Mesenteric fat pad (tissue), 1 donor: Measurements from ENCODE around the gene NCOA4. TPM values are rescaled to one million over a fixed set of nuclear protein-coding genes. Genes with fewer than 3 reads are reported as not detected.
"Not testable (repeated sequence)": the region's sequence is repeated elsewhere in the genome, so short reads cannot be mapped to it uniquely, and the experiment has no call there.

Experiments used
- DNase-seq: peaks from one replicate; pipeline ENCODE4 v3.0.0-alpha.2; 2020; ENCODE audit warnings: low spot score
- total RNA-seq: library from RNA; stranded (reverse); fragmentation: NEBNext Ultra II Directional; extraction: Animal tissue kit (Norgen Biotek cat#: 25700); gene quantifications from one replicate; pipeline ENCODE4 v1.2.1, GENCODE V29; 2021
- donor health status: DM: yes; HTN: yes; CAD: no.

The NCOA4 gene
- total RNA-seq, 1 donor from 2014 or later: 138 TPM

GRCh38 chr10:45985590-45985989 is 44.8 kb downstream of the NCOA4 start:
- DNase-seq: not testable (repeated sequence)

GRCh38 chr10:45984473-45984872 is 46.0 kb downstream of the NCOA4 start:
- DNase-seq: not testable (repeated sequence)

DNA sequence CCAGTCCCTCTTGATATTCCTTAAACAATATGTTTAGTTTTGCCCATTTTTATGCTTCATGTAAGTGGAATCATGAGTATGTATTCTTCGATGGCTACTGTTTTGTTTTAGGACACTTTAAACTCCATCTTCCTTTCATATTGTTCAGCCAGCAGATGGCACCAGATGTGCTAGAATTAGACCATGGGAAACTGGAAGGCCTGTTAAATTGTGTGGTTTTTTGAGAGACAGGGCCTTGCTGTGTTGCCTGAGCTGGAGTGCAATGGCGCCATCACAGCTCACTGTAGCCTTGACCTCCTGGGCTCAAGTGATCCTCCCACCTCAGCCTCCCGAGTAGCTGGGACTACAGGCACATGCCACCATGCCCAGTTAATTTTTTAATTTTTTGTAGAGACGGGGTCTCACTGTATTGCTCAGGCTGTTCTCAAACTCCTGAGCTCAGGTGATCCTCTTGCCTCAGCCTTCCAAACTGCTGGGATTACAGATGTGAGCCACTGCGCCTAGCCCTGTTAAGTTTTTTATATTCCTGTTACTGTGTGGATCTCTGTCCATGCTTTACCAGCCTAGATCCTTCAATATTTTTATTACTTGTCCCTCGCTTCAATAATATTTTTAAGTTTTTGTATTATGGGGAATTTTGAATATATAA is 46.8 kb downstream of the NCOA4 start:
- not testable (repeated sequence) for DNase-seq

DNA sequence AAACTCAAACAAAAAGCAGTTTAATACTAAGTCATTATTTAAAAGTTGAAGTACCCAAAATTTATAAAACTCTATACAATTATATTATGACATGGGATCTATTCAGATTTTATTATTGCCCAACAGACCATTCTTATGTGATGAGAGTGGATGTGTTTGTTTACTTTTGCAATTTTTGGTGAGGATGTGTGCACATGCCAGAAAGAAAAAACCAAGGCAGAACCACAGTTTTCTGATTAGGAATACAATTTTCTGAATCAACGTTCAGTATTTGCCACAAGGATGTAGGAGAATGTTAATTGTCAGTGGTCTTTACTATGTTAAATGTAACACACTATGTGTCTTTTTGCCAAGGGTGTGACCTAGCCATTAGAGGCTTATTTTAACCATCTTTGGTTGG is 49.1 kb downstream of the NCOA4 start:
- DNase-seq: not testable (repeated sequence)

- DNase-seq: not testable (repeated sequence)
These were observed 51.9 kb downstream of the NCOA4 start for GRCh38 chr10:45978554-45978953.

- not testable (repeated sequence) for DNase-seq
These were observed 56.4 kb downstream of the NCOA4 start for GRCh38 chr10:45974041-45974440.

DNA sequence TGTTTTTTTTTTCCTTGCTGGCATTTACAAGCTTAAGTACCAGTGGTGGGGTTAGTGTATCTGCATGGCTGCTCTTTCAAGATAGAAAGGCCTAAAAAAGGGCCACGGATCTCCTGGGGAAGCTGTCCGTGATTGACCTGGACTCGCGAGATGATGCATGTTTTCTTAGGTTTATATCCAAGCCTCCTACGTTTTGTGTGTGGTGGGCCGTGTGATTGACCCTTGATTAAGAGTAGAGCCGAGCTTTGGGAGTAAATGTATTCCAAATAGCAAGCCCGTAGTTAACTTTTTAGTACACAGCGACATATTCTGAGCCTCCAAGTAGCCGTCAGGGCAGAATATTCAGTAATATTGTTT is 57.6 kb downstream of the NCOA4 start:
- DNase-seq: not testable (repeated sequence)

DNA sequence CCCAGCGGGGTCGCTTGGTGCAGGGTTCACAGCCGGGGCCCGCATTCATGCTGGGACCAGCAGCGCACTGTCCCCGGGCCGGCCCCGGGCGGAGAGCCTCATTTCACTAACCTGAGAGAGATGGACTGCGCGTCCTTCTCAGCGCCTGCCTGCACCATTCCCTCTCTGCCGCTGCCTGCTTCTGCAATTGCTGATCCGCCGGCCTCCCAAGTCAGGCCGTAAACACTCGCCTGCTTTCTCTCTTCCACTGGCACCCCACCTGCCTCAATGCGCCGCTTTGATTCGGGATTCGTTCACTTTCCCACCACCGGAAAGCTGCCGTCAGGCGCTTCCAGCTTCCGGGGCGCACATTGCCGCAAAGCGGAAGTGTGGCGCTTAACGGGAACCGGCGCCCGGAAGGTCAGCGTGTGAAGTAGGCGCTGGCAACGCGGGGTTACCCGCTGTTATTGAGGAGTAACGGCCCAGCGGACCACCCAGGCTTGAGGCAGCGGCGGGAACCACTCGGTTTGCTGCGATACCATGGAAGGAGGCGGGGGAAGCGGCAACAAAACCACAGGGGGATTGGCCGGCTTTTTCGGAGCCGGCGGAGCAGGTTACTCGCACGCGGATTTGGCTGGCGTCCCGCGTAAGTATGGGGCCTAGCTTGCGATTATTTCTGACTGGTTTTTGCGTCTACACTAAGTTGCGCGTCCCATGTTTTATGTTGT is 58.2 kb downstream of the NCOA4 start, which contains the start of gene TIMM23:
TIMM23 (plus strand) TSS at position 384 of the 707 bp plus-strand sequence; CDS start at position 520, 136 bp downstream.
- DNase-seq: peak; percentile 95

DNA sequence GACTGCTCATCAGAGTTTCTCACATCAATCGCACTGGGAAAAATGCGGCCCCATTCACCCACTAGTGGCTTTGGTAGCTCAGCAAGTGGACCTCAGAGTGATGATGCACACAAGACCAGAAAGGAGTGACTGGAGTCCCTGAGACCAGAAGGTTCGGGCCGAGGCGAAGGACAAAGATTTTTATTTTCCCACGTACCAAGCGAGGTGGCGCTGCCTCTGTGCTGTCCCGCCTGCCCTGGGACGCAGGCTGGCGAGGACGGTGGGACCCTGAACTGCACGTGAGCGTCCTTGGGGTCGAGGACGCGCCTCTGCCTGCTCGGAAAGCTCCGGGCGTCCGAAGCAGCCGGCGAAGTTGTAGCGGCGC is 58.7 kb downstream of the NCOA4 start:
- DNase-seq: not testable (repeated sequence)

DNA sequence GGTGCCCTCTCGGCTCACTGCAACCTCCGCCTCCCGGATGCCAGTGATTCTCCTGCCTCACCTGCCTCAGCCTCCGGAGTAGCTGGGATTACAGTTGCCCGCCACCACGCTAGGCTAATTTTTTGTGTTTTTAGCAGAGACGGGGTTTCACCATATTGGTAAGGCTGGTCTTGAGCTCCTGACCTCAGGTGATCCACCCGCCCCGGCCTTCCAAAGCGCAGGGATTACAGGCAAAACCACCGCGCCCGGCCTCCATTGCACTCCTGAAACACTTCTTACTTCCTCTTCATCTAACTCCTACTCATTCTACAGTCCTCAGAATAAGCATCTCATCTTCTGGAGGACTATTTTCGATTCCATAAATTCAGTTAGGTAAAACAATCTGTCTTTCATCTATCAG is 59.4 kb downstream of the NCOA4 start:
- DNase-seq: not testable (repeated sequence)

DNA sequence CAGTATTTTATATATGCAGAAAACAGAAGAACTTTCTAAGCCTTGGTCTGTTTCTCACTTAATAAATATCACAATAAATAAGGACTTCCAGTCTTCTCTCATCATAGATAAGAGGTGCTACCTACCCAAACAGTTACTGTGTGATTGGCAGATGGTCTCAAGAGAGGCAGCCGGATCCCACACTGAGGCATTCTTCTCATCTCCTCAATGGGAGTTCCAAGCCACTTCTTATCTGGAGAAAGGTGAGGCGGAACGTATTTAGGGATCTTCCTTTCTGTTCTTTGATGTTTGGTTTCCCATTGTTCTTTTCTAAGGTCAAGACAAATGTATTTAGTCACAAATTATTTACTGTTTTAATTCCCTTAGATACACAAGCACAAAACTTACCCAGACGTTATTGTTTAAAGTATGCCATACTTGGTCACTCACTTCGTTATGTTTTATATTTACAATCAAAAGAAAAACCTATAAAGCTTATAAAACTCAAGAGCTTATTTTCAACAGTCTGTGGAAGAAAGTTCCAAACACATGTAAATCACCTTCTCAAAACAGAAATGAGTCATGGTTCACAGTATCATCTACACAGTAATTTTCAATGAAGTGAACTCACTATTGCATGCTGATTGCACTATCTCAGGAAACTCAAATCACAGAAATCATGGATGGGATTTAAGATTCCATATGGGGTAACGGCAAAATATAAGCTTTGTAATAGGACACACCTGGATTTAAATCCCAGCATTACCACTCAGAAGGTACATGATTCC is 67.6 kb downstream of the NCOA4 start:
- DNase-seq: not testable (repeated sequence)

GRCh38 chr10:45957928-45958327 is 72.5 kb downstream of the NCOA4 start:
- DNase-seq: not testable (repeated sequence)

DNA sequence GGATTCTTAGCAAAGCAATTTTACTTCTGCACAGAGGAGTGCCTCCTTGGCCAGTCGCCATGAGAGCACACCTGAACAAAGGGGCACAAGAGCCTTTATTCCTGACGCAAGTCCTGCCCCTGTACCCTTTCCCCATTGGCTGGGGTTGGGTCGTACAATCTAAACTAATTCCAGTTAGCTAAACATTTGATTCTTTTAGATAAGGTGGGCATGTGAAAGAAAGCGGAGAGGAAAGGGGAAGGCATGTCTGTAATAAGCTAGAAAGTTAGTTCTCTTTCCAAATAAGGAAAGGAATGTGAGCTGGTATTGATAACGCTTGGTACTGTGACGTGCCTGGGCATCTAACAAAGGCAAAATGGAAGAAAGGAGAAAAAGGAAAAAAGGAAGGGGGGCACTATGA is 73.8 kb downstream of the NCOA4 start:
- DNase-seq: not testable (repeated sequence)

Other genes with a start within 250 kb of the NCOA4 start
- gene AGAP4, start 183.1 kb downstream of the NCOA4 start, total RNA-seq: 14.4 TPM
- 55.4 TPM for gene TIMM23, start 58.1 kb downstream of the NCOA4 start, total RNA-seq
- not detected for gene MSMB, start 15.6 kb upstream of the NCOA4 start, total RNA-seq